D721Med (cell line): Measurements from ENCODE around the gene YJEFN3.

Experiments used
- DNase-seq: peaks from one replicate; pipeline ENCODE4 v3.0.0; 2011; ENCODE audit warnings: low spot score; ENCODE audit not compliant: insufficient read length
- FAIRE-seq: peaks from 2 replicates; lab custom pipeline; 2011; peaks lifted over from hg19 to GRCh38; lab: Jason Lieb, UNC
- TF ChIP-seq, protein P1 (sequence below): IDR thresholded peaks from 2 replicates; pipeline ENCODE4 v1.5.1; 2012; ENCODE audit warnings: mild to moderate bottlenecking, control low read depth; ENCODE audit not compliant: insufficient read depth; ENCODE audit errors: missing control alignments

YJEFN3 gene

DNA sequence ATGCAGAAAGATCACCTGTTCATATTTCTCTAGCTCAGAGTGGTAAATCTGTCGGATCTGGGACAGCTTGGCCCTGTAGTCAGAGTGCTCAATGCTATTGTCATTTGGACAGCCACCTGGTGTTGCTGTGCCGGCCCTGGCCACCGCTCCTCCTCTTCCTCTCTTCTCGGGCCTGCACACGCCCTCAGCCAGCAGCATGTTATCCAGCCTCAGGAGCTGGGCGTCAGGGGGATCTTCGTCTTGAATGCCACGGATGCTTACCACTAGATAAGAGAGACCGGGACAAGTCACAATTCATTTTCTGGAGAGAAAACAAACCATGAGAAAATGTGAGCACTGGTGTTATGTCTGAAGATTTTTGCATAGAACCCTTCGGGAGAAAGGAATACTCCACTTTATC lies 41.9 kb downstream of the YJEFN3 start:
- TF ChIP-seq, protein P1, sequence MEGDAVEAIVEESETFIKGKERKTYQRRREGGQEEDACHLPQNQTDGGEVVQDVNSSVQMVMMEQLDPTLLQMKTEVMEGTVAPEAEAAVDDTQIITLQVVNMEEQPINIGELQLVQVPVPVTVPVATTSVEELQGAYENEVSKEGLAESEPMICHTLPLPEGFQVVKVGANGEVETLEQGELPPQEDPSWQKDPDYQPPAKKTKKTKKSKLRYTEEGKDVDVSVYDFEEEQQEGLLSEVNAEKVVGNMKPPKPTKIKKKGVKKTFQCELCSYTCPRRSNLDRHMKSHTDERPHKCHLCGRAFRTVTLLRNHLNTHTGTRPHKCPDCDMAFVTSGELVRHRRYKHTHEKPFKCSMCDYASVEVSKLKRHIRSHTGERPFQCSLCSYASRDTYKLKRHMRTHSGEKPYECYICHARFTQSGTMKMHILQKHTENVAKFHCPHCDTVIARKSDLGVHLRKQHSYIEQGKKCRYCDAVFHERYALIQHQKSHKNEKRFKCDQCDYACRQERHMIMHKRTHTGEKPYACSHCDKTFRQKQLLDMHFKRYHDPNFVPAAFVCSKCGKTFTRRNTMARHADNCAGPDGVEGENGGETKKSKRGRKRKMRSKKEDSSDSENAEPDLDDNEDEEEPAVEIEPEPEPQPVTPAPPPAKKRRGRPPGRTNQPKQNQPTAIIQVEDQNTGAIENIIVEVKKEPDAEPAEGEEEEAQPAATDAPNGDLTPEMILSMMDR, result no peak
- FAIRE-seq, result no peak
- DNase-seq, result no peak

DNA sequence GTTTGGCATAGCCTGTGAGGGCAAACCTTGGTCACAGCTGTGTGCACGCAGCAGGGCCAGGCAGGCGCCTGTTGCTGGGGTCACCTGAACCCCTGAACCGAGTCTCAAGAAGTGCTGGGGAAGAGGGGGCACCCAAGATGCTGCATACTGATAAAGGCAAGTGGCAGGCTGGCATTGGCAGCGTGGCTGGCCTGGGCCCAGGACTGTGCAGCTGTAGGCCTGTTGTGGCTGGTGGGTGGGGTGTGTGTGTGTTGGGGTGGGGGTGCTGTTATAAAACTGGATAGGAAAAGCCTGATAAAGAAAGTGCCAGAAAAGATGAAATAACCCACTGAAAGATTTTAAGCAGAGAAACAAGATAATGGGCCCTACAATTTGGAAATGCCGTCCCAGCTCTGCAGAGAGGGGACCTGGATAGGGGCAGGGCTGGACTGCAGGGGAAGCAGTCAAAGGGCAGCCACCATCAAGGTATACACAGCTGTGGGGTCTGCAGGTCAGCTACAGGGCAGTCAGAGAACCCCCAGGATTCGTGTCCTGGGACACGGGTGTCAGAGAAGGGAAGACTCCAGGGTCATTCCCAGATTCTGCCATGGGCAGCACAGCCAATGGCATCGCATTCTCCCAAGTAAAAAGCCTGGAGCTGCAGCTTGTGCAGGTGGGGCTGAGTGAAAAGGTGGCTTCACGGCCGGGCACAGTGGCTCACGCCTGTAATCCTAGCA lies 42.5 kb downstream of the YJEFN3 start:
- DNase-seq (no peak), FAIRE-seq (no peak)

DNA sequence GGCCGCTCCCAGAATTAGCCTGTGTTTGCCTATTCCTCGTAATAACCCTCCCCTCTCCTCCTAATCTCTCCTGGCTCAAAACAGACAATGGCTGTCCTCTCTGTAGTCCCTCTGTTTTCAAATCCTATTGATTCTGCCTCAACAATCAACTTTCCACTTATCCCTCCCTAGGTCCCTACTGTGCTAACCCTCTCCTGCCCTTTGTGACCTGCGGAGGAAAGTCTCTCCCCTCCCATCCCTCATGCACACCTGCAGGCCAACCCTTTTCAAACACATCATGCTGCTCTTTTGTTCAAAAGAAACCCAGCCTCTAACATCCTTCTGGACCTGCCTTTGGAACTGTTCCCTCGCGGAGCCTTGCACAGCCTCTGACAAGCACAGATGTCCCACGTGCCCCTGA lies 46.7 kb downstream of the YJEFN3 start:
- no peak for FAIRE-seq
- TF ChIP-seq, protein P1, result no peak
- no peak for DNase-seq

More for the DNA sequence above, 42.5 kb downstream of the YJEFN3 start:
- TF ChIP-seq, protein P1, result no peak

DNA sequence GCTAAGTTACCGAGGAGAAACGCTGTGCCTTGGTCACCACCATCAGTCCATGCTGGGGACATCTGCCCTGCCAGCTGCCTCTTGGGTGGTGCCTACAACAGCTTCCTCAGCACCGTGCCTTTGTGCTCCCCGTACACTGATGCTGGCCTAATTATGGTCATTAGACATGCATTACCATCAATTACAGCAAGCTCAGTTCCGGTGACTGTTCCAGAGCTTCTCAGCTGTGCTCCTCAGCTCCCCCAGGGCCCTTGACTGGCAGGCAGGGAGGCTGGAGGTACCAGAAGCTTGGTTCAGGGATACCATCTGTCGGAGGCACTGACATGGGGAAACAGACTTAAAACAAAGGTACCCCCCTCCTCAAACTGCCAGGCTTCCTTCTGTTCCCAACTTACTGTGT lies 49.5 kb downstream of the YJEFN3 start:
- no peak for FAIRE-seq
- TF ChIP-seq, protein P1, result no peak
- no peak for DNase-seq

DNA sequence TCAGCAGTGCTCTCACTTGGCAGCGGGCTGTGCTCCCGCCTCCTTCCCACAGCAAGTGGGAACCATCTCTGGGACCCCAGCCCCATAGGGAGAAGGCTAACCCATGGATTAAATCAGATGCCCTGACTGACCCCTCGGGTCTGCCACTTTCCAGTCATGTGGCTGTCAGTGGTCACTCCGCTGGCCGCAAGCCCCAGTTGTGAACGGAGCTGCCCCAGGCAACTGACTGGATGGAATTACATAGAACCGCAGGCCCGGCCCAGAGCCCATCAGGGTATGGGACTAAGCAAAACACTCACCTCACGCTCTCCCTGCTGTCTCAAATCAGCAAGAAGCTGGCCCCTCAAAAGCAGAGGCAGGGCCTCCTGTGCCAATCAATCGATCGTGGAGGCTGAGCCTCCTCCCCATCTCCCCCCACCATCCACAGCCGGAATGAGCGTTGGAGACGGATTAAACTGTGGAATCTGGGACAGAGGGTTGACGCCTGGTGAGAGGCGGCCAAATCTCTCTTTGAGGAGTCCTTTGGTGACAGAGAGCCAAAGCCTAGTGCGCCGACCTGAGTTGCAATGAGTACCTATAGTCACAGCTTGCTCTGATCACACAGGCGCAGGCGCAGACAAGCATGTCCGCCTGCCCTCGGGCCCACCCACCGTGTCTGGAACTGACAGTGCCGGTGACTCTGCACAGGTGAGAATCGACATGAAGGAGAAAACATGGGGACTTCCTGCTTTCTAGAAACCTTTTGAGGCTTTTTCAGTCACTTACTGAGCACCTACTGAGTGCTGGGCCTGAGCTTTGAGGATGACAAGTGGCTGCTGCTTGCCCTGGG lies 51.0 kb downstream of the YJEFN3 start:
- FAIRE-seq, result no peak
- DNase-seq, result no peak
- TF ChIP-seq, protein P1, result no peak

DNA sequence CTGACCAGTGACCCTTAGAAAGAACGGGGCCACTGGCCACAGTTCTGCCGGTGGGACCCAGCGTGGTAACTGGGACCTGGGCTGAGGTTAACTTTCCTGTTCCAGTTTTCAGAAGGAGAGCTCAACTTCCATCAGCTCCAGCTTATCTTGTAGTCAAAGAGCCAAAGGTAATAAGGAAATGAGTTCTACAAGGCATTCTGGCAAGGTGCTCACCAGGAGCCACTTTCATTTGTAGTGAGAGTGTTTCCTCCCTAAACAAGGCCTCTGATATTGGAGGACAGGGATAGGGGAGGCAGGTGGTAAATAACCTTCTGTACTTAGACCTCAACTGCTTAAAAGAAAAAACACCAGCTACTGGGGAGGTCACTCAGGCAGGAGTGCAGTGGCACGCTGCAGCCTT lies 51.7 kb downstream of the YJEFN3 start:
- TF ChIP-seq, protein P1, result no peak
- no peak for FAIRE-seq
- no peak for DNase-seq

DNA sequence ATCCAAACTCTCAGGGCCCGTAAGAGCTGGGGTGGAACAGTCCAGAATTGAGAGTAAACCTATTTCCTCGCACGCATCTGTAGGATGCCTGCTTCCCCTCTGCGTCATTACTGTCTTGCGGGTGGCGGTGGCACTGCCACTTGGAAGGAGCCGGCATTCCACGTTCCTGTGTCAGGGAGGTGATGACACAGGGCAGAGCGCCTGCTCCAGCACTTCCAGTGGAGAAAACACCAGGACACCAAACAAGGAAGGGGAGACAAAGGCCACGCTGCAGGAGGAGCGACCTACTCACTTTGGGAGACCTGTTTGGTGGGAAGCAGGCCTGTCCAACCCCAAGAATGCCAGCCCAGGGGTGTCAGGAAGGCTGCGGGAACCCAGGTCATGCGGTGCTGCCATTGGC lies 52.7 kb downstream of the YJEFN3 start:
- FAIRE-seq (no peak), DNase-seq (no peak)
- TF ChIP-seq, protein P1, result no peak
